CMK (cell line): Measurements from ENCODE around the gene HLA-DQA1.
"Not testable (repeated sequence)": the region's sequence is repeated elsewhere in the genome, so short reads cannot be mapped to it uniquely, and the experiment has no call there.

Experiments
- DNase-seq: peaks from one replicate; pipeline ENCODE4 v3.0.0-alpha.2; 2010; ENCODE audit warnings: low read depth

Gene HLA-DQA1

DNA sequence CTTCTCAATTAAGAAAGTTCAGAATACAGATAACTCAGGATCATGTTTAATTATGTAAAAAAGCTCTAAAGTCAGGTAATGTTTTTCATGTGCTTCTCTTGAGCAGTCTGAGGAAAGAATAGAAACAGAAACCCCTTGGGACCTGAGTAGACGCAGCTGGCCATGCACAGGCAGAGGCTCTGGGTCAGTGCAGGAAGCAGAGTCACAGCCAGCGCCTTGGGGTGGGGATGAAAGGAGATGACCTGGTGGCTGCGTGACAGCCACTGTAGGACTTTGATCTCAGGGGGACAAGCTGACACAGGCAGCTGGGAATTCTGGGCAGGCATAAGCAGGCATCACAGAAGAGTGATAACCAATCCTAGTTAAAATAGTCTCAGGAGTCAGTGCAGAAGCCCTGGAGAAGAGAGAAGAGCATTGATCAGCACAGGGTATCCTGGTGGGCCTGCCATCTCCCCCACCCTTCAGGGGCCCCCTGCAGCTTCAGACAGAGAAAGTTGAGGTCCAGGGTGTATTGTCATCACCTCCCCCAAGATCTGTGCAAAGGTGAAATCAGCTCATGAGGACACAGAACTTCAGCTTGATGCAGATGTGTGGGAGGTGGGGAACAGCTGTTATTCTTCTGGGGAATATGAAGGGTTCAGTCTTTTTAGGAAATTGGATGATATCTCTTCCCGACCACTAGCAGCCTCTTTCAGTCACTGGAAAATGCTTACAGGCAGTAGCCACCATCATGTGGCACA lies 22.8 kb downstream of the HLA-DQA1 start:
- no peak for DNase-seq

DNA sequence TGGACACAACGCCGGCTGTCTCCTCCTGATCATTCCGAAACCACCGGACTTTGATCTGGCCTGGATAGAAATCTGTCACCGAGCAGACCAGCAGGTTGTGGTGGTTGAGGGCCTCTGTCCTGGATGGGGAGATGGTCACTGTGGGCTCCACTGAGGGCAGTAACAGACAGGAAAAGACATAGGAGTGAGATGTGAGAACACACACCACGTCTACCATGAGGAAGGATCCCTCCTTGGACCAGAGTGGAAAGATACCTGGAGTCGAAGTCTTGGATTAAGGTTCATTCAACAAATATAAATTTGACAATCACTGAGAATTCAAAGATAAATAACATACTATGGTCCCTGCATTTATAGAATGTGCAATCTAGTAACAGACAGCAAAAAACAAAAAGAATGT lies 24.9 kb downstream of the HLA-DQA1 start:
- no peak for DNase-seq

DNA sequence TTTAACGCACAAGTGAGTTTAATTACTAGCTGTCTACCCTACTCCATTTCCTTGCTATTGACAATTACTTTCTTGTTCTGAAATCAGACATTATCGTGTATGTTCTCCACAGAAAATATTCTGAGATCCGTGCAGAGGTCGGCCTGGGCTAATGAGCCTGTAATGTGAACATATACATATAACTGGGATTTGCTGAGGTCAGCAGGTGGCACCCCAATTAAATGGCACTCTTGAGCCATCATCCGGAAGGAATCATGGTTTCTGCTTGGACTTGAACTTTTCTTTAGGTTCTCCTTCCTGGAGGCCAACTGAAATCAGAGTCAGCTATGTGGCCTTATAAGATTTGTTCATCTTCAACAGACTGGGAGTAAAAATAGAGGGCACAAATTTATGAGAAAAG lies 25.6 kb downstream of the HLA-DQA1 start:
- no peak for DNase-seq

DNA sequence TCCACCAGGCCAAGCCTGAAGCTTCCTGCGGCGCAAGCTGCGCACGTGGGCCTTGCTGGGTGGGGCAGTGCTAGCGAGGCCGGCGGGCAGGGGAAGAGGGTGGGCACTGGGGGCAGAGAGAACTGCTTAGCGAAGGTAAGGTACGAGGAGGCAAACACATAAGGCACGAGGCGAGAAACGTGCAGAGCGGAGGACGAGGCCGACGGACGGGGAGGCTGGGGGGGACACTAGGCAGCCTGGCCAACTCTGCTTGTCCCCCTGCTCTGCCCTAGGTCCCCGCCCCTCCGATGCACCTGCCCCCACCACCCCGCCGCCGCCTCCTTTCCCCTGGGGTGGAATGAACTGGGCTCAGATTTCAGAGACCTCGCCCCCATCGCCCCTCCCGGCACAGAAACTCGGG lies 27.1 kb downstream of the HLA-DQA1 start:
- no peak for DNase-seq

DNA sequence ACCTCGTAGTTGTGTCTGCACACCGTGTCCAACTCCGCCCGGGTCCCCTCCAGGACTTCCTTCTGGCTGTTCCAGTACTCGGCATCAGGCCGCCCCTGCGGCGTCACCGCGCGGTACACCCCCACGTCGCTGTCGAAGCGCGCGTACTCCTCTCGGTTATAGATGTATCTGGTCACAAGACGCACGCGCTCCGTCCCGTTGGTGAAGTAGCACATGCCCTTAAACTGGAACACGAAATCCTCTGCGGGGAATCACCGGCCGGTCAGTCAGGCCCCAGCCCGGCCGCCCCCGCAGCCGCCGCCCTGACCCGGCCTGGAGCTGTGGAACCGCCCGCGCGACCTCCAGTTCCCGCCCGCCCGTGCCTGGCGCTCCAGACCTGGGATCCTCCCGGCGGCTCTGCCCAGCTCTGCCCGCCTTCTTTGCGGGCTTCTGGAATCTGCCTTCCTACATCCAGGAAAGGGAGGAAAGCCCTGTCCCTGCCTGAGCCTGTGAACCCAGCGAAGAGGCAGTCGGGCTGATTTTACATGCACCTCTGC lies 27.7 kb downstream of the HLA-DQA1 start:
- DNase-seq = no peak

DNA sequence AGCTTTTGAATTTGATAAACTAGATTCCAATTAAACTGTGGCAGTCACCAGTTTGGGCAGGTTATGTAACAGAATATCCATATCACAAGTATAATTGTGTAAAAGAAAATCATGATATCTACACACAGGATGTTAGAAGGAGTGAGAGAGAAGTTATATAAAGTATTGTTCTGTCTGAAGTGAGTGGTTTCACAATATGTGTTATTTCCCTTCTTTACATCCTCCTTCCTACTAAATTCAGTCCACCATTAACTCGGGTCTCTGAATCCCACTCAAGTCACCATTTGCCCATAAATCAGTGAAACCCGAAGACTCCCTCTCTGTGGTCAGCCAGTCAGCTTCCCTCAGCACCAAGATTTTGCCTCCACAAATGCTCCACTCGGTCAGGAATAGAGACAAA lies 28.5 kb downstream of the HLA-DQA1 start:
- DNase-seq = no peak

DNA sequence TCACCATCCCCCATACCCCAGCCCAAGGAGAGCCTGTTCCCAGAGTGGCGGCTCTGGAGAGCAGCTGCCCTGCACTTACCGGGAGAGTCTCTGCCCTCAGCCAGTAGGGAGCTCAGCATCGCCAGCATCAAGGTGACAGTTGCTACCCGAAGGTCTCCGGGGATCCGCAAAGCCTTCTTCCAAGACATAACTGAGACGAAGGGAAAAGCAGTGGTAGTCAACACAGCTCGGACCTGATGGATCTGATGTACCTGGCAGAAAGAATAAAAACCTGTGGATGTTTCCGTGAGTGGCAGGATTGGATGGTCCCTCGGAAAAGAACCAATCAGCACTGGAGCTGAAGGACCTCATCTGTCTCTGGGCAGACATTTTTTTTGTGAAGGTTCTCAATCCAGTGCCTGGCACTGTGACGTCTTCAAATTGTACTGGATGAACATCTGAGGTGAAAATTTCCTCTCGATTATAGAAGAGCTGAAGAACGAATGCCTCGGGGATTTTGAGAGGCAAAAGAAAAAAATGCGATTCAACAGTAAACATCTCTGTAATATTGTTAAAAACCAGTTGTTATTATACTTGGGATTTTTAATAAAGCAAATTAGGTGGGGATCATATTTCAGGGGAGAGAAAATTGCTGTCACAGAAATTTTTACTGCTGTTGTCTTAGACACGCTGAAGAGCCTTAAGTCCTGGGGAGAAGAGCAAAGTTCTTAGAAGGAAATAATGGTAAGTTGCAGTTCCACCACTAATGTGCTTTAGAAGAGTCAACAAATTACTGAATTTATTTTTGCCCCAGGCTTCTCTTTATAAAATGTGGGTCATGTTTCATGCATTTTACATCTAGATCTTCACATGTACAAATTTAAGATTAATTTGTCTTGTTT lies 29.5 kb downstream of the HLA-DQA1 start, which contains the start of gene HLA-DQB1:
Gene HLA-DQB1 (minus strand): TSS at position 238 of the 881 bp plus-strand sequence. CDS start 50 bp downstream, at position 188.
- DNase-seq = no peak

DNA sequence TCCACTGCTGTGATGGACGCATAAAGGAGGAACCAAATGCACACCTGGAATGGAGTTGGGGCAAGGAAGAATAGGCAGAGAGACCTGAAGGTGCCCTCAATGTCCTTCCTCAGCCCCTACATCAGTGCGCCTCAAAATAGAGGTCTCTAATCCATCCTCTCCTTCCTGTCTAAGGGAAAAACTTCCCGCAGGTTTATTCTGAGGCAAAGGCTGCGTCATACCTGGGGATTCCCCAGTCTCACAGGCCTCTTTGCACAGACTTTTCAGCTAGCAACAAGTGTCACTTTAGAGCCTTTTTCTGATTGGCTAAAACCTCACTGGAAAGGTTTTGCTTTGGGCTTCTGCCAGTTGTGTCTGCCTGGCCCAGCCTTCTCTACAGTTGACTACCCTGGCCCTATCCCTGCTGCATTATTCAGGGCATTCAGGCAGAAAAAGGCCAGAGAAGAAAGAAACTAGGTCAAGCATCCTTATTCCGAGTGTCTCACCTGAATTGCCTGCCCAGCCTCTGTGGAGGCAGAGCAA lies 31.1 kb downstream of the HLA-DQA1 start:
- no peak for DNase-seq

DNA sequence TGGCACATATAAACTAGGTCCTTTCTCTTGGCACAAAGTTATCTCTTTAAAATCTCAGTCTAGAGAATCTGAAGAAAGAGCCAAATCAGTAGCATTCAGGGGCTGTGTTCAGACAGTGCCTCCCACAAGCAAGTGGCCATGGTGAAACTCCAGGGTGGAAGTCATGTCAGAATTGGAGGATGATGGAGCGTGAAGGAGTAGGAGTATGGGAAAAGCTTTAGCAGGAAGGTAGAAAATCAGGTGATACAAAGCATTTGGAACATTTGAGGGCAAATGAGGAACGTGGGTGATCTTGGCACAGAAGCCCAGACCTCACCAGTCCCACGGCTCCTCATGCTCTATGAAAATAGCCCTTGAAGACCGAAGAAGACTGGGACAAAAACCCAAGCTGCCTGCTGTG lies 32.0 kb downstream of the HLA-DQA1 start:
- no peak for DNase-seq

DNA sequence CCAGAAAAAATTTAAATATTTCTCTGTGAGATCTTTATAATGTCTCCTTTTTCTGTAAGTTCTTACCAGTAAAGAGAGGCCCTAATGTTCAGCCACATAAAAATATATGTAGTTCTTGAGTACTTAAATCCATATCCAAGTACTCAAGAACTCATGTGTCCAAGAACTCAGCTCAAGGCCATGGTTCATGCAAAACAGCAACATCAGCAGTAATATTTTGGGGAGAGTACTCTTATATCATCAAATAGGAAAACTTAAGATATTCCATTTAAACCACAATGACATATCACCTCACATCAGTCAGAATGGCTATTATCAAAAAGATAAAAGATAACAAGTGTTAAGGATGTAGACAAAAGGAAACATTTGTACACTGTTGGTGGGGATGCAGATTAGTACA lies 32.7 kb downstream of the HLA-DQA1 start:
- no peak for DNase-seq

DNA sequence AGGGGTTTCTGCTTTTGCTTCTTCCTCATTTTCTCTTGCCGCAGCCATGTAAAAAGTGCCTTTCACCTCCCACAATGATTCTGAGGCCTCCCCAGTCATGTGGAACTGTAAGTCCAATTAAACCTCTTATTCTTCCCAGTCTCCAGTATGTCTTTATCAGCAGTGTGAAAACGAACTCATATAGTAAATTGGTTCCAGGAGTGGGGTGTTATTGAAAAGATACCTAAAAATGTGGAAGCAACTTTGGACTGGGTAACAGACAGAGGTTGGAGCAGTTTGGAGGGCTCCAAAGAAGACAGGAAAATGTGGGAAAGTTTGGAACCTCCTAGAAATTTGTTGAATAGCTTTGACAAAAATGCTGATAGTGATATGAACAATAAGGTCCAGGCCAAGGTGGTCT lies 34.7 kb downstream of the HLA-DQA1 start:
- DNase-seq = not testable (repeated sequence)

DNA sequence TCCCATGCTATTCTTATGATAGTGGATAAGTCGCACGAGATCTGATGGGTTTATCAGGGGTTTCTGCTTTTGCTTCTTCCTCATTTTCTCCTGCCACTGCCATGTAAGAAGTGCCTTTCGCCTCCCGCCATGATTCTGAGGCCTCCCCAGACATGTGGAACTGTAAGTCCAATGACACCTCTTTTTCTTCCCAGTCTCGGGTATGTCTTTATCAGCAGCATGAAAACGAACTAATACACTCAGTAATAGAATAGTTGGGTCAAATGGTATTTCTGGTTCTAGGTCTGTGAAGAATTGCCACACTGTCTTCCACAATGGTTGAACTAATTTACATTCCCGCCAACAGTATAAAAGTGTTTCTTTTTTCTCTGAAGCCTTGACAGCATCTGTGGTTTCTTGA lies 36.9 kb downstream of the HLA-DQA1 start:
- not testable (repeated sequence) for DNase-seq

DNA sequence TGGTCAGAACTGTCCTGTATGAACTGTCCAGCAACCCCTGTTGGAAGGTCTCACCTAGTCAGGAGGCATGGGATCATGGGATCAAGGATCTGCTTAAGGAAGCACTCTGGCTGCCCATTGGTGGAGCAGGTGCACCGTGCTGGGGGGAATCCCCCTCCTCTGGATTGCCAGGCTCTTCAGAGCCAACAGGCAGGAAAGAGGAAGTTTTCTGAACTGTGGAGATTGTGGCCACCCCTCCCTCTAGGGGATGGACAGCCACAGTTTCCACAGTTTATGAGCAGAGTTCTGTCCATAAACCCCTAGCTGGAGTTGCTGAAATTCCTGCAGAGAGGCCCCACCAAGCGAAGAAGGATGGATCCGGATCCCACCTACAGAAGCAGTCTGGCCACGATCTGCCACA lies 42.3 kb downstream of the HLA-DQA1 start:
- no peak for DNase-seq

DNA sequence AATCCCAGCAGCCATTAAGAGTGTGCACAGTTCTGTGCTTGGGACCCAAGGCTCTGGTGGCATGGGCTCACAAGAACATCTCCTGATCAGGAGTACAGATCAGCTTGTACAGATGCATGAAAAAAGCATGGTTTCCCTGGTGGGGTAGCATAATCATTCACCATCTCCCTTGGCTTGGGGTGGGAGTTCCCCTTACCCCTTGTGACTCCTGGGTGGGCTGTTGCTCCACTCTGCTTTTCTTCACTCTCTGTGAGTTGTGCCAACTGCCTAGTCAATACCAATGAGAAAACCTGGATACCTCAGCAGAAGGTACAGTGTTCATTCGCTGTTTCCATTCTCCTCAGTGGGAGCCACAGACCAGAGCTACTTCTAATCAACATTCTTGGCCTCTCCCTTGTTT lies 42.8 kb downstream of the HLA-DQA1 start:
- no peak for DNase-seq

DNA sequence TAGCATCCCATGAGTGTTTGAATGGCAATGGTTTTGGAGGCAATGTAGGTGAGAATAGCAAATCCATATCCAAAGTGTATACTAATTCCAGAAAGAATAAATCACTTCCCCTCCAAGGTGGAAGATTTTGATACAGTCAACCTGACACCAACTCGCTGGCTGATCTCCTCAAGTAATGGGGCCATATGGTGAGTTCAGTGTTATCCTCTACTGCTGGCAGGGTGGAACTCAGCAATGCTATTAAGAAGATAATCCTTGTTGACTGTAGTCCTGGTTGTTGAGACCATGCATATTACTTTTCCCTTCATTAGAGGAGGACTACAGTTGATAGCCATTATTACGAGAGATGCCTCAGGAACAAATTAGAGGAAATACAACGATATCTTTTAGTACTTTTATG lies 47.0 kb downstream of the HLA-DQA1 start:
- DNase-seq = no peak

DNA sequence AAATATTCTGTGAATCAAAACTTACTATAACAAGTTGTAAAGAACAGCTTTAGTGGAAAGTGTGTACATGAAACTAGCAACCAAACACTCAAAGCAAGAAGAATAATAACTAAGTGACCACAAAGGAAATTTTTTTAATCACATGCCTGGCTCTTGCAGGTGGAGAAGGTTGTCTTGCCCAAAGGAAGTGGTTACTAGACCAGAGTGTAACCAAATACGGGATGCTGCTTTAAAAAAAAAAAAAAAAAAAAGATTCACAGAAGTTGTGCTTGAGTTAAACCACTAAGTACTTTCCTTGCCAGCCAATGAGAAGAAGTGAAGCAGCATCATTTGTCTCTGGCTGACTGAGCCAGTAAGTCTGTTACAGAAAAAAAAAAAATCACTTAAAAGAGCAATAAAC lies 48.4 kb downstream of the HLA-DQA1 start:
- no peak for DNase-seq

DNA sequence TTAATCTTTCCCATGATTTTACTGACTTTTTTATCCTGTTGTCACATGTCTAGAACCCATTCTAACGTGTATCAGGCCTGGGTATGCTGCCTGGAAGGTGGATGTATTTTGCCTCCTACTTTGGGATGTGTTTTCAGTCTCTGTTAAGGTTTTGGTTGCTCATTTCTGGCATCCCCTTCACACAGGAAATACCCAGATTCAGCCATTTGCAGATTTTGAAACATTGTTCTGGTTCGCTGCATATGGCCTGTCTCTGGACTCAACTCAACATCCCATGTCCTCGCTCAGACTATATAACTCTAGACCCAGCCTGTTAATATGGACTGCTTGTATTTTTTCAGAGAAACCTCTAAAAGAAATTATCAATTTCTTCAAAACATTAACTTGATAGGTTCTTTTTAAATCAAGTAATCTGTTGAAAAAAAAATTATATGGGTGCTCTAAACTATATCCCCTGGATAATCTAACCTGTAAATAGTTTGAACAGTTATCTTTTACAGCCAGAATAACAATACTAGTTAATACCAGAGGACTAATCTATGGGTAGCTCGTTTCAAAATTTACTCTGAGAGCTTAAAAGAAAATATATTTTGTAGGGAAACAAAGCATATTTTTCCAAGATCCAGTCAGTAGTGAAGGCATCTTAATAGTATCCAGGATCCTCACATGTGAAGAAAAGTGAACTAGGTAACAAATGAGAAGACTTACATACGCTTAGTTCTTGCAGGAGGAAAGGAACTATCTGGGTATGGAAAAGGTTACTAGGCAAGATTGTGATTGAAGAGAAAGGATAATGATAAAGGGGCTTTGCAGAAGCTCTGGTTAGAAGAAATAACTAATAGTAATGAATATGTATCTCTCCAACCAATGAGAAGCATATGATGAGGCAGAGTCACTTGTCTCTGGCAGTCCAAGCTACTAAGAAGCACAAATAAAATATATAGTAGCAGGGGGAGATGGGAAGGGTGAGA lies 52.6 kb downstream of the HLA-DQA1 start:
- no peak for DNase-seq

DNA sequence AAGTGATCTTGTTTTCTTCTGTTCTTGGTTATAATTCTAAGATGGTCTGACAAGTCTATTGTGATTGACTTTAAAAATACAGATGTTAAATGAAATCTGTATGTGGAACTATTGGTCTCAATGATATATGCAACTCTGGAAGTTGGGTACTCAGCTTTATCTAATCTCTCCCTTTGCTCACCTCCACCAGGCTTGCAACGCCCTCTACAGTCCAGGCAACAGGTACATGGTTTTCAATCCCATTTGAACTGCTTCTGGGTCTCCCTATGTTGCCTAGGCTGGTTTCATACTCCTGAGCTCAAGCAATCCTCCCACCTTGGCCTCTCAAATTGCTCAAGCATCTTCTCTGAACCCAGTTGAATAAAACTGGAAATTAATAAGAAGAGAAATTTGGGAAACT lies 54.8 kb downstream of the HLA-DQA1 start:
- no peak for DNase-seq
